Omental fat pad (tissue), 4 donors: Measurements from ENCODE around the gene ZFHX3. TPM values are rescaled to one million over a fixed set of nuclear protein-coding genes. Genes with fewer than 3 reads are reported as not detected.

Experiments used
- ATAC-seq: fragments of 150-250 bp; one replicate; pipeline ENCODE4 v1.9.1; 2016; ENCODE audit warnings: mild to moderate bottlenecking, moderate library complexity; ENCODE audit not compliant: low FRiP score
- DNase-seq: peaks from one replicate; pipeline ENCODE4 v3.0.0-alpha.2; 2019; ENCODE audit warnings: low spot score
- total RNA-seq, 4 donors: library from RNA; depleted of rRNA; stranded (reverse); fragments of >200 nt; gene quantifications; one replicate each; pipeline ENCODE4 v1.1.0, GENCODE V29; 2016
- TF ChIP-seq, protein P1 (sequence below), 3 donors: fragments of 450-650 bp; IDR thresholded peaks; one replicate each; pipeline ENCODE4 v1.5.1; 2016 to 2017; ENCODE audit warnings: antibody characterized with exemption in 3 of 3, mild to moderate bottlenecking in 3 of 3, moderate library complexity in 2 of 3

Gene ZFHX3
- total RNA-seq, 4 donors from 2014 or later, result 11.8 to 35.2 (median 13.7) TPM

DNA sequence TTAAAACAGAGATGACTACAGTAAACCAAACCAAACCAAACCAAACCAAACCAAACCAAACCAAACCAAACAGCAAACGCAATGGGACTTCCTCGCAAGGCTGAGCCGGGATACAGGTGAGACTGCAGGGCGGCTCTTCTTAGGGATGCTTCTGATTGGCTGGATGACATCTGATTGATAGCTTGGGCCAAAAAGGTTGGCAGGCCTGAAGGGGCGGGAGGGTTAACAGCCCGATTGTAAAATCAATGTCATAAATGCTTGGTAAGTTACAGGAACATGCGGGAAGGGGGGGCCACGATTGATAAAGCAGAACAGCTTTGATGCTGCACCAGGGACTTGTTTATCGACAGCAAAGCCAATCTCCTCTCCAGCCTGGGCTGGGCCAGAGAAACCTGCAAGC lies 86.1 kb downstream of the ZFHX3 start:
- ATAC-seq (no peak), DNase-seq (no peak)
- TF ChIP-seq, protein P1, sequence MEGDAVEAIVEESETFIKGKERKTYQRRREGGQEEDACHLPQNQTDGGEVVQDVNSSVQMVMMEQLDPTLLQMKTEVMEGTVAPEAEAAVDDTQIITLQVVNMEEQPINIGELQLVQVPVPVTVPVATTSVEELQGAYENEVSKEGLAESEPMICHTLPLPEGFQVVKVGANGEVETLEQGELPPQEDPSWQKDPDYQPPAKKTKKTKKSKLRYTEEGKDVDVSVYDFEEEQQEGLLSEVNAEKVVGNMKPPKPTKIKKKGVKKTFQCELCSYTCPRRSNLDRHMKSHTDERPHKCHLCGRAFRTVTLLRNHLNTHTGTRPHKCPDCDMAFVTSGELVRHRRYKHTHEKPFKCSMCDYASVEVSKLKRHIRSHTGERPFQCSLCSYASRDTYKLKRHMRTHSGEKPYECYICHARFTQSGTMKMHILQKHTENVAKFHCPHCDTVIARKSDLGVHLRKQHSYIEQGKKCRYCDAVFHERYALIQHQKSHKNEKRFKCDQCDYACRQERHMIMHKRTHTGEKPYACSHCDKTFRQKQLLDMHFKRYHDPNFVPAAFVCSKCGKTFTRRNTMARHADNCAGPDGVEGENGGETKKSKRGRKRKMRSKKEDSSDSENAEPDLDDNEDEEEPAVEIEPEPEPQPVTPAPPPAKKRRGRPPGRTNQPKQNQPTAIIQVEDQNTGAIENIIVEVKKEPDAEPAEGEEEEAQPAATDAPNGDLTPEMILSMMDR (IDR thresholded peaks at IDR 0.05), result no peak

GRCh38 chr16:72961115-72961832 lies 86.7 kb downstream of the ZFHX3 start:
- TF ChIP-seq, protein P1 (IDR thresholded peaks at IDR 0.05), result no peak
- DNase-seq, result no peak

DNA sequence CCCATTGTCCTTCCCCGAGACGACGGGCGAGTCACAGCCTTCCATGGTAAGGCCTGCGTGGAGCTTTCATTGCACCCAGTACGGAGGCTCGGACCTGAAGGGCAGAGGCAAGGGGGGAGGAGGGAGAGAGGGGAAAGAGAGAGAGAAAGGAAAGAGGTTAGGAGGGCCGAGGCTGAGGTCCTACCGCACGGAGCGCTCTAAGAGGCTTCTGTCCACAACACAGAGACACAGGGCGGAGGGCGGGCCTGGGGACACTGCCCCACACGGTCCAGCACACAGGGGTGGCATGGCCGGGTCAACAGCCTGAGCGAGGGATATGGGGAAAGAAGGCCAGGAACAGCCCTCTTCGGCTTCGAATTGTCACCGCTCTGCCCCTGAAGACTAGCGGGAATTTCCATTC lies 87.8 kb downstream of the ZFHX3 start:
- TF ChIP-seq, protein P1 (IDR thresholded peaks at IDR 0.05), result no peak
- ATAC-seq (no peak), DNase-seq (no peak)

More at GRCh38 chr16:72961115-72961832, 86.7 kb downstream of the ZFHX3 start:
- ATAC-seq, result no peak

DNA sequence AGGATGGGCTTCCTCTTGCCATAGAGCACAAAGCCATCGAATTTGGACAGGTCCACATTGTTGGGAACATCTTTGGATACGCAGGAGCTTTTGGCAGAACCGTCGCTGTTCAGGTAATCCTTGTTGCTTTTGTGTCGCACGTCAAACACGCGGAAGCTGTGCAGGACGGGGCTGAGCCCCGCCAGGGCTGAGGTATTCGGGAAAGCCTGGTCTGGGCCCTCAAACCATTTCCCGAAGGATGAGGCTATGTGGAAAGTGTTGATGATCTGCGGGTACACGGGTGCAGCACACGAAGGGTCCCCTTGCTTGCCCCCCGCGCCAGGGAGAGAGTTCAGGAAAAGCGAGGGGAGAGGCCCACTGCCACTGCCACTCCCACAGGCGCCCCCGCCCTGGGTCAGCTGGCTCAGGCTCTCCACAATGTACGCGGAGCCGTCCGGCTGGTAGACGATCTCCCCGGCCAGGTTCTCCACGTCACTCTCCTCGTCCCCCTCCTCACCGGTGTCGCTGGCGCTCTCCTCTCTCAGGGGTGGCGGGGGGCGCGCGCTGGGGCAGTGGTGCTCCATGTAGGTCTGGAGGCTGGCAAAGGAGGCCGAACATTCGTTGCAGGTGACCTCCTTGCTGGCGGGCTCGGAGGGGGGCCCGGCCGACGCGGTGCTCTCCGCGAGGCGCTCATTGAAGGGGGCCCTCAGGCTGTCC lies 88.5 kb downstream of the ZFHX3 start:
- ATAC-seq (no peak), DNase-seq (no peak)
- TF ChIP-seq, protein P1 (IDR thresholded peaks at IDR 0.05), result no peak

DNA sequence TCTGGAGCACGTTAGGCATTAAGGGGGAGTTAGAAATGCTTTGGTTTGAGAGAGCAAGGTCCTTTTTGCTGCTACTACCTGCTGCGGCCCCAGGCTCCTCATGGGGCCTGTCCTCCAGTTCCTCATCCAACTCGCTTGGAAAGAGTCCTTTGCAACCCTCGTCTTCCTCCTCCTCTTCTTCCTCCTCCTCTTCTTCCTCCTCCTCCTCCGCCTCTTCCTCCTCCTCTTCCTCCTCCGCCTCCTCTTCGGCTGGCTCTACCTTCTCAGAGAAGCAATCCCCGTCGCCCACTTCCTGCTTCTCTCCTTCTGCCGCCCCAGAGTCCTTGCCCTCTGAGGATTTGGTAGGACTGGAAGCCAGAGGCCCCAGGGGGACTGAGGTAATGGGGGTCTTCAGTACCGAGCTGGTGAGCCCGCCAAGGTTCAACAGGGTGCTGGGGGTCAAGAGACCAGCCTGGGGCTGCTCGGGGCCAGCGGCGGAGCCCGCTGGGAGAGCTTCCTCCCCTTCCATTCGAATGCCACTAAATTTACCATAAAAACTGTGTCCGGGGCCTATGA lies 89.3 kb downstream of the ZFHX3 start:
- TF ChIP-seq, protein P1 (IDR thresholded peaks at IDR 0.05), result no peak
- ATAC-seq, result no peak
- no peak for DNase-seq

GRCh38 chr16:72957303-72958277 lies 90.3 kb downstream of the ZFHX3 start:
- TF ChIP-seq, protein P1 (IDR thresholded peaks at IDR 0.05), result no peak
- DNase-seq (no peak), ATAC-seq (no peak)
